A549 (cell line): ENCODE results near the gene RAPGEF2.

Source experiments
- CHD4 ChIP-seq: fragments of 200-600 bp; sonication (generic); IDR thresholded peaks from 2 replicates; pipeline ENCODE4 v1.6.1; 2016; ENCODE audit warnings: antibody characterized with exemption, mild to moderate bottlenecking, borderline replicate concordance
- EHF ChIP-seq: fragments of 250-450 bp; sonication (Bioruptor Pico); IDR thresholded peaks from 2 replicates; pipeline ENCODE4 v1.5.0; 2020; ENCODE audit warnings: mild to moderate bottlenecking
- FOSB ChIP-seq: fragments of 250-450 bp; sonication (Bioruptor Pico); IDR thresholded peaks from 2 replicates; pipeline ENCODE4 v1.5.0; 2020; ENCODE audit warnings: mild to moderate bottlenecking, moderate library complexity
- GATA3 ChIP-seq: IDR thresholded peaks from 2 replicates; pipeline ENCODE4 v1.6.1; 2012; ENCODE audit warnings: borderline replicate concordance
- MAFK ChIP-seq: fragments of 450-650 bp; IDR thresholded peaks from 2 replicates; pipeline ENCODE4 v1.6.1; 2014; ENCODE audit not compliant: partially characterized antibody
- MAX ChIP-seq: IDR thresholded peaks from 2 replicates; pipeline ENCODE4 v1.6.1; 2012
- NPAS2 ChIP-seq: fragments of 250-450 bp; sonication (Bioruptor Pico); IDR thresholded peaks from 2 replicates; pipeline ENCODE4 v1.8.0; 2022; ENCODE audit warnings: mild to moderate bottlenecking, moderate library complexity, borderline replicate concordance
- SMC3 ChIP-seq: fragments of >200 bp; sonication (Bioruptor Twin); formaldehyde crosslinking; IDR thresholded peaks from 3 replicates; pipeline ENCODE4 v1.6.1; 2018; ENCODE audit warnings: inconsistent platforms
- ZNF302 ChIP-seq: fragments of 250-450 bp; sonication (Bioruptor Pico); IDR thresholded peaks from 2 replicates; pipeline ENCODE4 v1.9.0; 2021; ENCODE audit warnings: inconsistent platforms, mild to moderate bottlenecking, moderate library complexity
- TF ChIP-seq, protein P1 (sequence below): fragments of >200 bp; sonication (Bioruptor Twin); formaldehyde crosslinking; IDR thresholded peaks from 3 replicates; pipeline ENCODE4 v1.5.1; 2016
- TF ChIP-seq, protein P2 (sequence below): fragments of 450-650 bp; IDR thresholded peaks from 2 replicates; pipeline ENCODE4 v1.6.1; 2014; ENCODE audit warnings: antibody characterized with exemption

- TF ChIP-seq, protein P1, sequence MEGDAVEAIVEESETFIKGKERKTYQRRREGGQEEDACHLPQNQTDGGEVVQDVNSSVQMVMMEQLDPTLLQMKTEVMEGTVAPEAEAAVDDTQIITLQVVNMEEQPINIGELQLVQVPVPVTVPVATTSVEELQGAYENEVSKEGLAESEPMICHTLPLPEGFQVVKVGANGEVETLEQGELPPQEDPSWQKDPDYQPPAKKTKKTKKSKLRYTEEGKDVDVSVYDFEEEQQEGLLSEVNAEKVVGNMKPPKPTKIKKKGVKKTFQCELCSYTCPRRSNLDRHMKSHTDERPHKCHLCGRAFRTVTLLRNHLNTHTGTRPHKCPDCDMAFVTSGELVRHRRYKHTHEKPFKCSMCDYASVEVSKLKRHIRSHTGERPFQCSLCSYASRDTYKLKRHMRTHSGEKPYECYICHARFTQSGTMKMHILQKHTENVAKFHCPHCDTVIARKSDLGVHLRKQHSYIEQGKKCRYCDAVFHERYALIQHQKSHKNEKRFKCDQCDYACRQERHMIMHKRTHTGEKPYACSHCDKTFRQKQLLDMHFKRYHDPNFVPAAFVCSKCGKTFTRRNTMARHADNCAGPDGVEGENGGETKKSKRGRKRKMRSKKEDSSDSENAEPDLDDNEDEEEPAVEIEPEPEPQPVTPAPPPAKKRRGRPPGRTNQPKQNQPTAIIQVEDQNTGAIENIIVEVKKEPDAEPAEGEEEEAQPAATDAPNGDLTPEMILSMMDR, result no peak
- TF ChIP-seq SMC3 (no peak), MAX (no peak), FOSB (CRISPR knock-in tag) (no peak), CHD4 (no peak), GATA3 (no peak), MAFK (no peak), EHF (no peak), NPAS2 (CRISPR knock-in tag) (no peak), ZNF302 (CRISPR knock-in tag) (no peak)
- TF ChIP-seq, protein P2, sequence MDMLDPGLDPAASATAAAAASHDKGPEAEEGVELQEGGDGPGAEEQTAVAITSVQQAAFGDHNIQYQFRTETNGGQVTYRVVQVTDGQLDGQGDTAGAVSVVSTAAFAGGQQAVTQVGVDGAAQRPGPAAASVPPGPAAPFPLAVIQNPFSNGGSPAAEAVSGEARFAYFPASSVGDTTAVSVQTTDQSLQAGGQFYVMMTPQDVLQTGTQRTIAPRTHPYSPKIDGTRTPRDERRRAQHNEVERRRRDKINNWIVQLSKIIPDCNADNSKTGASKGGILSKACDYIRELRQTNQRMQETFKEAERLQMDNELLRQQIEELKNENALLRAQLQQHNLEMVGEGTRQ, result no peak
Measured at GRCh38 chr4:159137176-159137575, 34.3 kb downstream of the RAPGEF2 start.
